Inferior parietal cortex (tissue), 1 donor: ENCODE measurements around the gene GRXCR1.

ENCODE experiments used
- DNase-seq: peaks from one replicate; pipeline ENCODE4 v3.0.0-alpha.2; 2016; ENCODE audit errors: extremely low spot score

Gene GRXCR1

DNA sequence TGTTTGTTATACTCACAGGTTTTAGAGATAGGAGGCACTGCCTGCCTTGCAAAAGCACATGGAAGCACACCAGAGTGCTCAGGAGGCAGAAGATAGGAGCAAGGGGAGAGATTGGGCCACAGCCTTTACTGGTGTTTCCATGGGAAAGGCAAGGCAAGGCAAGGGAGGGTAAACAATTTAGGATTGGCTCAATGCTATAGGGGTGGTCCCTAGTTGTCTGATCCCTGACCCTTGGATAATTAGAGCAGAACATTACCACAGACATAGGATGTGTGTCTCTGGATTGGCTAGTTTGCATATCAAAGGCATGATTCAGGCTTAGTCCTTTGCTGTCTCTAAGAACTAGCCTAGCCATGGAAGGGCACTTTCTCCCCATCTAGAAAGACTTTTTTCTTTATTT is 36.1 kb downstream of the GRXCR1 start:
- no peak for DNase-seq

DNA sequence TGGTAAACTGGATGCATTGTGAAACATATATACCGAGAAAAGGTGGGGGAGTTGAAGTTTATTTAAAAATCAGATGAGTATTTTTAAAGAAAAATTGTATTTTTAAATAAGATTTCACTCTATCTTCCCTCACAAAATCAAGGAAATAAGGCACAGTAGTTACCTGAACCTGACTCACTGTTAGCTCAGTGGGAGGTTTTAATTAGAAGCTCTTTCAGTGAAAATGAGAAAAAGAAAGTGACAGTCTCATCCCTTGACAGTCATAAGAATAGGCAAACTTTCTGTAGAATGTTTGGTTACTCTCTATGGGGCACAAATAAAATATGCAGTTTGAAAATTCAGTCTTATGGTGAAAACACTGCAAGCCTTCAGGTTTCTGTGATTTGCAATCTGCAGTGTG is 49.7 kb downstream of the GRXCR1 start:
- DNase-seq = no peak

DNA sequence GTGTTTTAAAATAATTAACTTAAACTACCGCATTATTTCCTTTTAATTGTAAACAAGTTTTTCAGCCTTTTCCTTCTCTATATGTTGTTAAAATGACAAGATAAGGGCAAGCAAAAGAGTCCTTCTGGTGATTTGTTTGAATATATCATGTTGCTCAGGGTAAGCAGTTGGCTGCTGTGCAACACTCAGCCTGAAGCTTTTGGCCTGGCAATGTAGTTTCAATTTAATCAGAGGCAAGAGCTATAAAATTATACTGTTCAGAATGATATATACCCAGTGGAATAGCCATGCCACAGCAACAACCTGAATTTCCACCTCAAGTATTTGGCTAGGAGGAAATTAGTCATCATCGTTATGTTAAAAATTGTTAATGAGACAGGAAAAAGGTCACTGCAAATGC is 53.4 kb downstream of the GRXCR1 start:
- DNase-seq = no peak

DNA sequence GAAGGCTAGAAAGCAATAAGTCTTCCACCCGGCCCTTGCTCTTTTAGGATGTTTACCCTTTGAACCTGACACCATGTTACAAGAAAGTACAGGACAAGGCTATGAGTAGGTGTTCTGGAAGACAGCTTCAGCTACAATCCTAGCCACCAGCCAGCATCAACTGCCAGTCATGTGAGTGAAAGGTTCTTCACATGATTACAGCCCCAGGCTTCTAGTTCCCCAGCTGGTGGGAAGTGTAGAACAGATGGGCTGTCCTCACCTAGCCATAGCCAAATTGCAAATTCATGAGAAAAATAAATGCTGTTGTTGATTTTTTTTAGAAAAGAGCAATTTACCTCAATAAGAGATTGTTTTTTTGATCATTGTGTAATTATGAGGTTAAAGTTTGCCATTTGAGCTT is 60.8 kb downstream of the GRXCR1 start:
- DNase-seq = no peak

DNA sequence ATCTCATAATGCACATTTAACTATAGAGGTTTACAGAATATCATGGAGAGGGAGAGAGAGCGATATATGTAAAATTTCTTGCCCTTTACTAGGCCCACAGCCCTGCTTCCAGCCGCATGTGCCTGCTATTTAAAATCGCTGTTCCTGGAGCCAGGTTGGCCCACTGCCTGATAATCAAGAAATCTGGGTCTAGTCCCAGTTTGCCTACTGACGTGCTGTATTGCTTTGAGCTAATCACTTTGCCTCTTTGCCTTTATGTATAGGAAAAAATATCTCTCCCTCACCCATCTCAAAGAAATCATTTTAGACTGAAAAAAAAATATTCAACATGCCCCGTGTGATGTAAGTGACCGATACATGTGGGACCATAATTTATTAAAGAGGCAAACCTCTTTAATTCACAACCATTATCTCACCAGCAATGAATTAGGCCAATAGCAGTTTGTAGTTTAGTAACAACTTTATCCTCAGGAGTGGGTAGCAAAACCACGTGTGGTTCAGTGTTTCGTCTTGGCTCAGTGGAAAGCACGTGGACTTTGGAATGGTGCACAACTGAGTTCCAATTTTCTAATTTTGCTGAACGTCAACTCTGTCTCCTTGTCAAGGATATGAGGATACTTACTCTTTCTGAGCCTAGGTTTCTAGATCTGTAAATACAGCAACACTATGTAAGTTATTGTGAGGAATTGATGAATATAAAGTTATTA is 62.6 kb downstream of the GRXCR1 start:
- peak; percentile 52 for DNase-seq

DNA sequence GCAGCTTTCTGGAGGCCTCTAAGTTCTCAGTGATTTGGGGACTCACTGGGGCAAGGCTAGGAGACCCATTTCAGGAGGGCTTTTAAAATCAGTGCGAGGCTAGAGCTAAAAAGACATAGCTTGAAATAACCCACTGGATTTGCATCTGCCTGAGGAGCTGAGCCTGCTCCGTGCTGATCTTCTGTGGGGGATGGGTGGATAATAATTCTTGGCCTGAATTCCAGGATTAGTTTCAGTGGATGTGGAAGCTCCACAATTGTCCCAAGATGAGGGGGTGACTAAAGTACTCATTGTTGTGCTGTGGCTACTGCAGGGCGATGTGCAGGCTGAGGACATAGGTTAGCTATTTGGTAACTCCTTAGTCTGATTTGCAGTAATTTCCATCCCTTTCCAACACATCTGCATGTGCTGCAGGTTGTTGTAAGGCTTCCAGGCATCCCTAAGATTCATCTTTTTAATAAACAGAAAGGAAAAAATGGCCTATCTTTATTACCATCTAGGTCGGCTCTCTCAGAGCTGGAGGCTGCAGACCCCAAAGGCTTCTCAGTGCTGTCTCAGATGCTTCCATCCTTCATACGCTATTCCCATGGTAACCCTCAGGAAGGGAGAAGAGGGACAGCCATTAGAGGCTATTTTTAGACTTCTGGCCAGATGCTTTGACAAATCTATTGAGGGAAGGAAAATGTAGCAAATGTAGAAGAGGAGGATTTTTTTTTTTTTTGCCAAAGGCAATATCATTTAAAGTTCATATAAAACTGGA is 63.4 kb downstream of the GRXCR1 start:
- DNase-seq = peak; percentile 36

DNA sequence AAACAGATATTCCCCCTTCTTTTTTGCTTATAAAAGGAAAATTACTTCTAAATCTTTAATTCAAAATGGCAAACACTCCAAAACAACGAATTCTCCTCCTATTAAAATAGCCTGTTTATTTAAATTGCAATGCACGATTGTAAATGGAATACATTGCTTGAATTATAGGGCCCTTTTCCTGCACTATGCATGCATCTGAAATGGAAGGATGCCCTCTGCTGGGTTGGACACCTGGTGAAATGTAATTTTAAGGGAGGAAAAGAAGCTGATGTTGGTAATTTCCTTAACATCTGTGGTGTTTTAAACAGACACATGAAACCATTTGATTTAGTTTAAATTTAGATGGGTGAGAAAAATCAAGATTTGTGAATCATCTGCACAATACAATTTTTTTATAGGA is 72.8 kb downstream of the GRXCR1 start:
- peak; percentile 69 for DNase-seq

DNA sequence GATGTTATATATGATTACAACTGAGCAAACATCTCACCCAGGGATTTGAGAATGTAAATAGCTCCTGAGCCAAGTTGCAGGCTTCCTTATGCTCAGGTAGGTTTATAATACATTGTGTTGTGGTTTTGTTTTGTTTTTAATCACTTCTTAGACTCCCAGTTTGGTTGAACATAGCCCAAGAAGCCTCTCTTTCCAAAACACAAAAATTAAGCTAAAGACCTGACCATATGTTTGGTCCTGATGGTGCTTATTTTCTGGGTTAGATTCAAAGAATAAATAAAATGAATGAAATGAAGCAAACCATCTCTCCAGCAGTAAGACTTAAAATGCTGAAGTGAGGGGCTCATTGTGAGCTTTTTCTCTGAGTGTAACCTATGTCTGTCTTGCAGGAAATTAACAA is 93.5 kb downstream of the GRXCR1 start:
- no peak for DNase-seq

DNA sequence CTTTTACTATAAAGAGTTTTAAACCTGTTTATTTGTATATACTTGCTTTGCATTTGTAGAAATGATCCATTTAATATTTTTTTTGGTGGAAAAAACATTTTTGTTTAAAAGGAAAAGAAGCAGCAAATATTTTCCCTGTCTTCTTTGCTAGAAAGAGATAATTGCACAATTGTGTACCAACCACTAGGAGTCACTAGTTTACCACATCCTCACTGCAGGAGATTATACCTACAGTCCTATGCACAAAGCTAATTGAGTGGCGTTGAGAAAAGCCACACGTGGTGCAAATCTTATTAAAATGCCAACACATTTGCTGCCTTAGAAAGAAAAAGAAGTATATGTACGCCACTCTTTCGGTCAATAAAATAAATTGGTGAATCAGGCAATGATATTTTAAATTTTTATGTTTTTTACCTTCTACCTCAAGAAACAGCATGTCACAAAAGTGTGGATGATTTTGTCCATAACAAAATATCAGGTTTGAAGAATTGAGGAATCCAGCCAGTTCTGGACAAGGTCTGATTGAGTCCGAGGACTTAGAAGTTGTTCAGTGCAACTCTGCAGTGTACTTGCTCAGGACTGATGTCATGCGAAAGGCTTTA is 102.9 kb downstream of the GRXCR1 start:
- peak; percentile 25 for DNase-seq

DNA sequence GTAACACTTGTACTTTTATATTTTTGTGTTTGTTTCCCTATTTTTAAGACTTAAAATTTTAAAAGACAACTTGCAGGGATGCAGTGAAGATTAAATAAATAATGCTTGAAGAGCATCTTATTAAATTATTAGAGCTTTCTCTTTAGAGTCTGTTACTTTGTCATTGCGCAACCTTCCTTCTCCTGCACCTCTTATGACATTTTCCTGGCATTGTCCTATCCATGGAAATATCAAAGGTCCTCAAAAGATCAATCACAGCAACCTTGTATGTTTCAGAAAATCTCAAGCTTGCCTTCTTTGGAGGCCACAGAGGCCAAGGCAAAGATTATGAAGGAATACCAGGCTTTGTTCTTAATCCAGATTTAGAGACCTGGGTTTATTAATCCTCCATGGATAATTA is 116.3 kb downstream of the GRXCR1 start:
- DNase-seq = no peak

DNA sequence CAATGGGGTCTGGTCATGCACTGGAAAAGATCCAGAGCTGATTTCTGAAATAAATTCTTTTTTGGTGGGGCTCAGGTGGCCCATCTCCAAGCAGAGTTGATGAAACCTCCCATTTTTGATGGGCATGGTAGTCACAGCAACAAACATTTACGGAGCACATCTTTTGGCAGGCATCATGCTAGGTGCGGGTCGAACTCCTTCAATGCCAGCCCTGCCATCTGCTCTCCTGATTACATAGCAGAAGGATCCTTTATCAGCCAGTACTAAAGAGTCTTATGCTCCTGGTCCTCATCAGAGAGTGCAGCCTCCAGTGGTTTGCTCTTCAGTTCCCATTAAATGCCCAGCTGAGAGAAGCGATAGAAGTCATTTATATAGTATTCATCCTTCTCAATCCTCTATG is 121.7 kb downstream of the GRXCR1 start:
- DNase-seq = no peak

DNA sequence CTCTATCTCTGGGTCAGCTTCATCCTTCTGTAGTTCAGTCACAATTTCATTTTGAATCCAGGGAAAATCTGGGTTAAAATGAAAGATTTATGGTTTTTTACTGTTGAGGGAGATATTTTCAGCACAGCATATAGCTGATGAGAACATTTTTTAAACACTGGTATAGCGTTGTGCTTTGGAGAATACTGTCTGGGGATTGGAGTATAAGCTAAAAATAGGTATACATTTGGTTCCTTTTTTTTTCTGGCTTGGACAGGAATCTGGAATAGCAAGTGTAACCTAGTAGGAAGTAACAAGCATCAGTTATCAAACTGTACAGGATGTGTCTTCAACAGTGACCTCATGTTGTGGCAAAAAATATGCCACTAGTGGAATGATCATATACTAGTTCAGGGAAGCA is 149.1 kb downstream of the GRXCR1 start:
- peak; percentile 27 for DNase-seq

DNA sequence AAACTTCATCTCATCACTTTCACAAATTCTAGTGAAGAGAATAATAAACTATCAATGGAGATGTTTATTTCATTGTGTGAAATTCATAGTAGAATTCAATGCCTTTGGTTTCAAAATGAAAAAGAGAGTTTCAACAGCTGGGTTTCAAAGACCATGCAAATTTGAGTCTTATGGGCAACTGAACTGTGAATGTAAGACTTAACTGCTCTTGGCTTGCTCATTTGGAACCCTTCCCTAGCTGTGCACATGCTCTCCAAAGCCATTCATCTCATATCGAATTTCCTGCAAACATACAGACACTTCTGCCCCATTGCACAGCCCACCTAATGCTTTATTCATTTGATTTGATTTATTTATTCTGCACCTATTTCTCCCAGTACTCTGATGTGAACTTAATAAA is 154.5 kb downstream of the GRXCR1 start:
- no peak for DNase-seq

DNA sequence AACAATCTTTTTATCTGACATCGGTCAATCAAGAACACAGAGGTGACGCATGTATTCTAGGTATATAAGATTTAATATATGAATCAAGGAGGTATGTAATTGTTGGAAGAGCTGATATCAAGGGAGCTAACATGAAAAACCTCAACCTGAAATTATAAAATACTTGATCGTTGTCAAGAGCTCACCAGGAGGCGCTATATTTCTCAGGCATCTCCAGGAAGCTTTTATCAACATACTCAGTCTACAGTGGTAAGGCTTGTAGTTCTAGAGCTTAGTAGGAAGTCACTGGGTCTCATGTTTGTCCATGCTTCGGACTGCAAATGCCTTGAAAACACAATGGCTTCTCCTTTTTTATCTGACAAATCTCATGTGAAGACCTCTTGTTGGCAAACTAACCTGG is 156.1 kb downstream of the GRXCR1 start:
- no peak for DNase-seq

DNA sequence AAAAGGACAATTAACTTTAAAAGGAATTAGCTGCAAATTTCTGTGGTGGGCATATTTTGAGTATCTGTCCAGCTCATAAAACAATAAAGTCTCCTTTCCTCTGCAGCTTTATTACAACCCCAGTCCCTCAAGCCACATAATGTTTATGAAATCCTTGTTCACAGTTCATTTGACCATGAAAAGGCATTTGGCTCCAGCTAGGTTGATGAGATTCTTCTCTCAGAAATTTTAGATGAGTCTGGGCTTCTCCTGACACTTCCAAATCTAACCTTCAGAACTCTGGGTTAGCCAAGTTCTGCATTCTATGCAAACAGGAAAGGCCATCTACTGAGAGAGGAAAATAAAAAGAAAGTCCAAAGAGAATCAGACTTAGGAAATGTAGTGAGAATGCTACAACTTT is 156.8 kb downstream of the GRXCR1 start:
- DNase-seq = no peak

DNA sequence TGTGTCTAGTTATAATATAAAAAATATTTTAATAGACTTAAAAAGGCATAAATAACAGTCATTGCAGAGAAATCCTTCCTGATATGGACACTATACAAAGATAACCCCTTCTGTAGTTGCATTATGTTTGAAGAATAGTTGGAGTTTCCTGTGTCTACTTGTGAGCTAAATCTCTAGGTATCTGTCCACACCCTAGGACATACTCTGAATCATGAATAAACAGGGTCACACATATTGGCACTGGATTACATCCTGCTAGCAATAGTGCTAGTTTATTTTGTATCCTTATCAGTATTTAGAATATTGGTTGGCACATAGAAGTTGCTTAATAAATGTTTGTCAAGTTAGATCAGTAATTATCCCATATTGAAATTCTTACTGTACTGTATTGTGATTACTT is 173.9 kb downstream of the GRXCR1 start:
- no peak for DNase-seq

DNA sequence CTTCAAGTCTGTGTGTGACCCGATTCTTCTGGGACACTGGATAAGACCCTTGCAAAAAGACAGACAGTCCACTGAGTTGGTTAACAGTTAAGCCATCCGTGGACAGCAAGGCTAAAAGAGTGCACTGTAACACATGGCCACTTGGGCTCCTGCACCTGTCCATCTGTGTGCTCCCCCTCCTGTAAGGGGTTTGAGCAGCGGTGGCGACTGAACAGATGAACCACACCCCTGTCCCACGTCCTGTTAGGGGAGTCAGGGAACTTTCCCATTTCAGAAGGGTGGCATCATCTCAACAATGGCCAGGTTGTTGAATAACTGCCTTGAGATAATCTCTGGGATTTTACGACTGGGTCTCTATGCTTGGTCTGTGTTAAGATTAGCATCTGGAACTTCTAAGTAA is 178.6 kb downstream of the GRXCR1 start:
- DNase-seq = no peak
